G401 (cell line): ENCODE measurements around the gene INO80. TPM values are rescaled to one million over a fixed set of nuclear protein-coding genes. Genes with fewer than 3 reads are reported as not detected.

Experiments
- DNase-seq: peaks from one replicate; pipeline ENCODE4 v3.0.0-alpha.2; 2015; ENCODE audit warnings: low spot score
- in situ Hi-C: cut with HindIII; loops from 2 replicates; pipeline ENCODE4 v1.10.0; 2016; ENCODE audit warnings: low sequenced_read_pairs, mixed read lengths
- total RNA-seq: library from RNA; depleted of rRNA; stranded (reverse); fragments of >200 nt; shearing (Covaris generic); gene quantifications from 2 replicates; pipeline ENCODE4 v1.2.3, GENCODE V29; 2014

The INO80 gene
- total RNA-seq, 1 experiment from 2014 or later: 35.6 TPM

- in situ Hi-C loops: no loop called here
- no peak for DNase-seq
These were observed 64.9 kb downstream of the INO80 start for GRCh38 chr15:41051139-41051538.

- in situ Hi-C loops: no loop called here
These were observed 67.2 kb downstream of the INO80 start for GRCh38 chr15:41048852-41049251.

GRCh38 chr15:41048397-41048796, 67.7 kb downstream of the INO80 start:
- DNase-seq: no peak
- in situ Hi-C loops: no loop called here

More at GRCh38 chr15:41048852-41049251, 67.2 kb downstream of the INO80 start:
- no peak for DNase-seq

GRCh38 chr15:41047474-41047873, 68.6 kb downstream of the INO80 start:
- in situ Hi-C loops: no loop called here
- DNase-seq: no peak

- in situ Hi-C loops: no loop called here
- DNase-seq: no peak
These were observed 72.7 kb downstream of the INO80 start for GRCh38 chr15:41043276-41043951.

- in situ Hi-C loops: no loop called here
- no peak for DNase-seq
These were observed 73.2 kb downstream of the INO80 start for GRCh38 chr15:41042851-41043250.

- DNase-seq: no peak
- in situ Hi-C loops: no loop called here
These were observed 77.0 kb downstream of the INO80 start for GRCh38 chr15:41039121-41039520.

- in situ Hi-C loops: no loop called here
These were observed 84.1 kb downstream of the INO80 start for GRCh38 chr15:41032079-41032328.

GRCh38 chr15:41031232-41032078, 84.6 kb downstream of the INO80 start:
- in situ Hi-C loops: no loop called here
- DNase-seq: no peak

More at GRCh38 chr15:41032079-41032328, 84.1 kb downstream of the INO80 start:
- no peak for DNase-seq

GRCh38 chr15:41028853-41029252, 87.2 kb downstream of the INO80 start:
- in situ Hi-C loops: loop anchor here (5.0 kb wide), 1 partner anchor 122 kb away; no protein-coding TSS in a partner anchor

GRCh38 chr15:41025393-41025792, 90.7 kb downstream of the INO80 start:
- in situ Hi-C loops: loop anchor here (5.0 kb wide), 1 partner anchor 118 kb away; no protein-coding TSS in a partner anchor

More at GRCh38 chr15:41028853-41029252, 87.2 kb downstream of the INO80 start:
- DNase-seq: no peak

GRCh38 chr15:41024885-41025284, 91.2 kb downstream of the INO80 start:
- in situ Hi-C loops: loop anchor here (5.0 kb wide), 1 partner anchor 118 kb away; no protein-coding TSS in a partner anchor
- DNase-seq: no peak

More at GRCh38 chr15:41025393-41025792, 90.7 kb downstream of the INO80 start:
- no peak for DNase-seq

- in situ Hi-C loops: no loop called here
- DNase-seq: no peak
These were observed 91.9 kb downstream of the INO80 start for GRCh38 chr15:41024131-41024530.

- DNase-seq: peak; percentile 73
- in situ Hi-C loops: no loop called here
These were observed 93.5 kb downstream of the INO80 start for GRCh38 chr15:41022487-41023090.

GRCh38 chr15:41020829-41021228, 95.3 kb downstream of the INO80 start:
- in situ Hi-C loops: no loop called here
- DNase-seq: no peak

GRCh38 chr15:41020311-41020710, 95.8 kb downstream of the INO80 start:
- no peak for DNase-seq
- in situ Hi-C loops: no loop called here

- in situ Hi-C loops: no loop called here
- DNase-seq: no peak
These were observed 96.9 kb downstream of the INO80 start for GRCh38 chr15:41019174-41019573.

- peak; percentile 18 for DNase-seq
- in situ Hi-C loops: no loop called here
These were observed 97.5 kb downstream of the INO80 start for GRCh38 chr15:41018534-41018933.

- DNase-seq: no peak
- in situ Hi-C loops: no loop called here
These were observed 98.9 kb downstream of the INO80 start for GRCh38 chr15:41017066-41017735.
